AG08395 (cell line): ENCODE data around the gene TRPM1.

Source experiments
- DNase-seq: peaks from one replicate; pipeline ENCODE4 v3.0.0; 2012; ENCODE audit warnings: mixed read lengths, low spot score

Gene TRPM1

GRCh38 chr15:31049111-31049510, 52.4 kb downstream of the TRPM1 start:
- DNase-seq, result no peak

- DNase-seq, result no peak
Measured at GRCh38 chr15:31047437-31047836, 54.1 kb downstream of the TRPM1 start.

- no peak for DNase-seq
Measured at GRCh38 chr15:31046759-31047359, 54.7 kb downstream of the TRPM1 start.

- no peak for DNase-seq
Measured at GRCh38 chr15:31045606-31046005, 55.9 kb downstream of the TRPM1 start.

GRCh38 chr15:31042751-31043150, 58.8 kb downstream of the TRPM1 start:
- no peak for DNase-seq

- DNase-seq, result no peak
Measured at GRCh38 chr15:31041610-31042009, 59.9 kb downstream of the TRPM1 start.

GRCh38 chr15:31040611-31041010, 60.9 kb downstream of the TRPM1 start:
- no peak for DNase-seq

- DNase-seq, result no peak
Measured at GRCh38 chr15:31039961-31040360, 61.6 kb downstream of the TRPM1 start.

- no peak for DNase-seq
Measured at GRCh38 chr15:31037731-31038477, 63.6 kb downstream of the TRPM1 start.

GRCh38 chr15:31036783-31037182, 64.7 kb downstream of the TRPM1 start:
- DNase-seq, result no peak

GRCh38 chr15:31035610-31036009, 65.9 kb downstream of the TRPM1 start:
- no peak for DNase-seq

GRCh38 chr15:31034152-31034551, 67.4 kb downstream of the TRPM1 start:
- DNase-seq, result peak; percentile 18

GRCh38 chr15:31032961-31033371, 68.6 kb downstream of the TRPM1 start:
- peak; percentile 47 for DNase-seq

GRCh38 chr15:31031471-31032067, 70.0 kb downstream of the TRPM1 start:
- DNase-seq, result peak; percentile 34

GRCh38 chr15:31027910-31028578, 73.5 kb downstream of the TRPM1 start:
- DNase-seq, result no peak

- no peak for DNase-seq
Measured at GRCh38 chr15:31025996-31026395, 75.5 kb downstream of the TRPM1 start.

- no peak for DNase-seq
Measured at GRCh38 chr15:31024979-31025378, 76.5 kb downstream of the TRPM1 start.

- peak; percentile 90 for DNase-seq
Measured at GRCh38 chr15:31024330-31024729, 77.2 kb downstream of the TRPM1 start.

- DNase-seq, result no peak
Measured at GRCh38 chr15:31023841-31024240, 77.7 kb downstream of the TRPM1 start.

GRCh38 chr15:31021067-31021665, 80.4 kb downstream of the TRPM1 start:
- DNase-seq, result no peak

GRCh38 chr15:31020542-31020941, 81.0 kb downstream of the TRPM1 start:
- DNase-seq, result no peak

- no peak for DNase-seq
Measured at GRCh38 chr15:31019986-31020385, 81.5 kb downstream of the TRPM1 start.
